Brain microvascular endothelial cell (primary cell): ENCODE results near the gene EIF4E.
"Not testable (repeated sequence)": the region's sequence is repeated elsewhere in the genome, so short reads cannot be mapped to it uniquely, and the experiment has no call there.

Experiments
- DNase-seq: peaks from one replicate; pipeline ENCODE4 v3.0.0-alpha.2; 2020
- H3K27ac ChIP-seq: fragments of 250-450 bp; sonication (Bioruptor Pico); 2 replicates; pipeline ENCODE4 v1.5.1; 2020; ENCODE audit warnings: mild to moderate bottlenecking, moderate library complexity
- H3K27me3 ChIP-seq: fragments of 250-450 bp; sonication (Bioruptor Pico); replicated peaks from 2 replicates; pipeline ENCODE4 v1.5.1; 2020; ENCODE audit warnings: mild to moderate bottlenecking
- H3K36me3 ChIP-seq: fragments of 250-450 bp; sonication (Bioruptor Pico); replicated peaks from 2 replicates; pipeline ENCODE4 v1.5.1; 2020; ENCODE audit warnings: mild to moderate bottlenecking
- H3K4me3 ChIP-seq: 2 replicates; pipeline ENCODE4 v1.5.1; 2011; ENCODE audit warnings: low read depth, mild to moderate bottlenecking, control low read depth, low read length, moderate library complexity
- CTCF ChIP-seq: IDR thresholded peaks from 2 replicates; pipeline ENCODE4 v1.5.1; 2011; ENCODE audit warnings: low read depth, mild to moderate bottlenecking, moderate library complexity, low read length, control low read depth, inconsistent platforms; ENCODE audit errors: missing control alignments
- in situ Hi-C: cut with HindIII; loops from 2 replicates; pipeline ENCODE4 v1.10.0; 2017; ENCODE audit warnings: low sequenced_read_pairs, low pct_ligation_motif_present

The EIF4E gene

GRCh38 chr4:98873059-98873458 lies 55.9 kb downstream of the EIF4E start:
- DNase-seq, result peak; percentile 16
- Histone ChIP-seq H3K4me3 (no peak overlapping the region), H3K27me3 (no peaks in the 10 kb centered on the region), H3K27ac (no peak overlapping the region), H3K36me3 (peaks cover 3% of the 10 kb centered on the region)
- in situ Hi-C loops, result no loop called here
- TF ChIP-seq CTCF, result no peak

GRCh38 chr4:98872120-98872906 lies 56.6 kb downstream of the EIF4E start:
- H3K4me3 ChIP-seq, H3K36me3 ChIP-seq, H3K27me3 ChIP-seq, in situ Hi-C loops, DNase-seq, H3K27ac ChIP-seq: not testable (repeated sequence)

- in situ Hi-C loops, result no loop called here
- no peak overlapping the region for H3K4me3 ChIP-seq
- no peak overlapping the region for H3K27ac ChIP-seq
- DNase-seq, result no peak
- no peaks in the 10 kb centered on the region for H3K36me3 ChIP-seq
- TF ChIP-seq CTCF, result no peak
- no peaks in the 10 kb centered on the region for H3K27me3 ChIP-seq
These were observed 61.3 kb downstream of the EIF4E start for GRCh38 chr4:98867648-98868047.

GRCh38 chr4:98865059-98865458 lies 63.9 kb downstream of the EIF4E start:
- in situ Hi-C loops, result no loop called here
- Histone ChIP-seq H3K4me3 (no peak overlapping the region), H3K36me3 (no peaks in the 10 kb centered on the region), H3K27me3 (no peaks in the 10 kb centered on the region), H3K27ac (no peak overlapping the region)
- TF ChIP-seq CTCF, result no peak
- no peak for DNase-seq

- no peak overlapping the region for H3K27ac ChIP-seq
- in situ Hi-C loops, result no loop called here
- H3K36me3 ChIP-seq, result no peaks in the 10 kb centered on the region
- no peak overlapping the region for H3K4me3 ChIP-seq
- TF ChIP-seq CTCF, result no peak
- no peak for DNase-seq
- no peaks in the 10 kb centered on the region for H3K27me3 ChIP-seq
These were observed 64.4 kb downstream of the EIF4E start for GRCh38 chr4:98864560-98864959.

GRCh38 chr4:98862371-98862770 lies 66.6 kb downstream of the EIF4E start:
- Histone ChIP-seq H3K27ac (no peak overlapping the region), H3K27me3 (no peaks in the 10 kb centered on the region), H3K4me3 (no peak overlapping the region), H3K36me3 (no peaks in the 10 kb centered on the region)
- in situ Hi-C loops, result no loop called here
- TF ChIP-seq CTCF, result no peak
- no peak for DNase-seq
